Measurements from ENCODE around the gene ACVR1.
A peak's percentile ranks its signal among the peaks of the same experiment; 100 is the strongest.

Gene ACVR1

DNA sequence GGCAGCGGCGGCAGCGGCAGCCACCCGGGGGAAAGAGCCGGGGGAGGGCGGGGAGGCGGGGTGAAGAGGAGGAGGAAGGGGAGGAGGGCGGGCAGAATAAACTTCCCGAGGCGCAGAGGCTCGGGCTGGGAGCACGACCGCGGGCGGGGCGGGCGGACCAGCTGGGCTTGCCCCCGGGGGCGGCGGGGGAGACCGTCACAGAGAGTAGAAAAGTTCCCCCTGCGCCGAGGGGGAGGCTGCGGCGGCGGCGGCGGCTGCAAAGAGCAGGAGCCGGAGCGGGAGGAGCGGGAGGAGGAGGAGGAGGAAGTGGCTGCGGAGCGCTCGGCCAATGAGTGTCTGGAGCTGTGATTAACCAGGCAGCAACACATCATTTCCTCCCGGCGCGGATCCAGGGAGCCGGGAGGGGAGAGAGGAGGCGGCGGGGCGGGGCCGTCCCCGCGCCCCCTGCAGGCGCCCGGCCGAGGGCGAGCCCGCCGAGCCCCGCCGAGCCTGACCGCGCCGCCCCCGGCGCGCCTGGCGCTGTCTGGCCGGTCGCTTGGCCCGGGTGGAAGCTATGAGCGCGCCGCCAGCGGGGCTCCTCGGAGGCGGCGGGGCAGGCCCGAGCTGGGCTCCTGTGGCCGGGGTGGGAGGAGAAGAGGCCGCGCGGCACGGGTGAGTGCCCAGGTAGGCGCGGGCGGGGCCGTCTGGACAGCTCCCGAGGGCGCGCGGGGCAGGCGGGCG, at the start of gene ACVR1:
Gene ACVR1 (minus strand): TSS at position 265 of the 720 bp plus-strand sequence. CDS start 76,837 bp downstream, outside the sequence.
- in situ Hi-C loops (cut with HindIII; ENCODE audit: low pct_ligation_motif_present, low pct_unique_long_range_greater_than_20kb, low sequenced_read_pairs) = no loop called here
- peak; percentile 98 for DNase-seq

DNA sequence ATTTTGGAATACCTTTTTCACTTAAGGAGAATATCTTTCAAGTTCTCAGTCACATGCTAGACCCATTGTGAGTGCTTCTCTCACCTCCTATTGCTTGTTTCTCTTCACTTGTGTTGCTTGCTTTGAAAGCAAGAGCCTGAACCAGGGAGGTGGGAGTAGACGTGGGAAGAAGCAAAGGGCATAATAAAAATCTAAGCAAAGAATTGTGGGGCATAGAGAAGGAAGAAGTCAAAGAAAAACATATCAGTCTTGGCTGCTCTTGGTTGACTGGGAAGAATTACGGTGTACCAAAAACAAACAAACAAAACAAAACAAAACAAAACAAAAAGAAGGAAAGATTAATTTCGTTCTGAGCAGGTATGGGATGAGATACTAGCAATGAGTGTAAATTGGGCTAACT, 48.9 kb upstream of the ACVR1 start:
- no peak for DNase-seq
- in situ Hi-C loops (cut with HindIII; ENCODE audit: low pct_ligation_motif_present, low pct_unique_long_range_greater_than_20kb, low sequenced_read_pairs) = no loop called here

DNA sequence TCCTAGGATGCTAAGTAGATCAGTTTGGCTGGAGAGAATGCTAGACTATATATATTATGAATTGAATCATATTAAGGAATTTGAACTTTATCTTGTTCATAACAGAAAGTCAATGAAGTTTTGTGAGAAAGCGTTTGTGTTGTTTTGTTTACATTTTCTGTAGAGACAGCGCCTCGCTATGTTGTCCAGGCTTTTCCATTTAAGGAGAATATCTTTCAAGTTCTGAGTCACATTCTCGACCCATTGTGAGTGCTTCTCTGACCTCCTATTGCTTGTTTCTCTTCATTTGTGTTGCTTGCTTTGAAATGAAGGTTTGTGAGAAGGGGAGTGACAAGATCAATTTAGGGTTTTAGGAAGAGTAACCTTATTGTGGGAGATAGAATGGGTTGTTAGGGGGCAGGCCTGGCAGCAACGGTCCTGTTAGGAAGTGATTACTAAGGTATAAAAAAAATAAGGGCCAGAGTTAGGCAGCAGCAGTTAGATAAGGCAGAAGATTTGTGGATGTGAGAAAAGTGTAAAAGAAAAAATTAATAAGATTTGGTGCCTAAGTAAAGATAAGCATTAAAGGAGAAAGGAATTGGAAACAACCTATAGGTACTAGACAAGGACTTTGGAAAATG, 47.6 kb upstream of the ACVR1 start:
- DNase-seq = no peak
- in situ Hi-C loops (cut with HindIII; ENCODE audit: low pct_ligation_motif_present, low pct_unique_long_range_greater_than_20kb, low sequenced_read_pairs) = no loop called here

GRCh38 chr2:157922815-157923214, 46.7 kb upstream of the ACVR1 start:
- DNase-seq = no peak
- in situ Hi-C loops (cut with HindIII; ENCODE audit: low pct_ligation_motif_present, low pct_unique_long_range_greater_than_20kb, low sequenced_read_pairs) = no loop called here

DNA sequence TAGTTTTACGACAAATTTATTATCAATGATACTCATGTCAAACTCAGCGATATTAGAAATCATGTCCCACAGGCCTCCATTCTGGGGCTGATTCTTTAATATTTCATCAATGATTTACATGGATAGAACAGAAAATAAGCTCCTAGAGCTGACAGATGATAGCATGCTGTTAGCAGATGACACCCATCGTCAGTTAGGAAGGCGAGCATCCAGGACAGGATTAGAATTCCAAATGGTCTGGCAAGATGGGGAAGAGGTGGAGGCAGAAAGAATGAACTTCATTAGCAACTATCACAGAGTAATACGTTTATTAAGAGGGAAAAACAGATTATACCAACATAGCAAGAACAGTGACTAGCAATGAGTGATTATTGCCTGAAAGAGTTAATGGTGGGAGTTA, 46.2 kb upstream of the ACVR1 start:
- in situ Hi-C loops (cut with HindIII; ENCODE audit: low pct_ligation_motif_present, low pct_unique_long_range_greater_than_20kb, low sequenced_read_pairs) = no loop called here

GRCh38 chr2:157920736-157921135, 44.6 kb upstream of the ACVR1 start:
- DNase-seq = no peak
- in situ Hi-C loops (cut with HindIII; ENCODE audit: low pct_ligation_motif_present, low pct_unique_long_range_greater_than_20kb, low sequenced_read_pairs) = no loop called here

More for the DNA sequence above, 46.2 kb upstream of the ACVR1 start:
- no peak for DNase-seq

GRCh38 chr2:157919181-157919580, 43.1 kb upstream of the ACVR1 start:
- no peak for DNase-seq
- in situ Hi-C loops (cut with HindIII; ENCODE audit: low pct_ligation_motif_present, low pct_unique_long_range_greater_than_20kb, low sequenced_read_pairs) = no loop called here

- no peak for DNase-seq
- in situ Hi-C loops (cut with HindIII; ENCODE audit: low pct_ligation_motif_present, low pct_unique_long_range_greater_than_20kb, low sequenced_read_pairs) = no loop called here
These were observed 42.2 kb upstream of the ACVR1 start for GRCh38 chr2:157918319-157918718.

- in situ Hi-C loops (cut with HindIII; ENCODE audit: low pct_ligation_motif_present, low pct_unique_long_range_greater_than_20kb, low sequenced_read_pairs) = no loop called here
- no peak for DNase-seq
These were observed 35.6 kb upstream of the ACVR1 start for GRCh38 chr2:157911750-157912149.

DNA sequence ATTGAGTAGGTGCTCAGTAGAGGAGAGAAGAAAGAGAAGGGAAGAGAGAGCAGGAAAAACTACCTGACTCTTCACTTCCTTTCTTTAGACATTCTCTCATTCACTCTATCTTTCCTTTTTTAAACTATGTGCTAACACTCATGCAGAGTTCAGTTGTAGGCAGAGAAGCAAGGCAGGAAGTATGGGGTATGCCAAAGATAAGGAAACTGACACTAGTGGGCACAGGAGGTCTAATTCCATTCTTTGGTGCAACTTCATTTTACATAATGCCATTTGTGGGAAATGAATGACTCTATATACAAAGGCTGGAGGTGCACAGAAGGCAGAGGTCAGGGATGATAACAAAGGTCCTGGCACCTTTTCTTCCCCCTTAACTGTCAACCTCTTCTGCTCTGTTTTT, 35.1 kb upstream of the ACVR1 start:
- DNase-seq = no peak
- in situ Hi-C loops (cut with HindIII; ENCODE audit: low pct_ligation_motif_present, low pct_unique_long_range_greater_than_20kb, low sequenced_read_pairs) = no loop called here

DNA sequence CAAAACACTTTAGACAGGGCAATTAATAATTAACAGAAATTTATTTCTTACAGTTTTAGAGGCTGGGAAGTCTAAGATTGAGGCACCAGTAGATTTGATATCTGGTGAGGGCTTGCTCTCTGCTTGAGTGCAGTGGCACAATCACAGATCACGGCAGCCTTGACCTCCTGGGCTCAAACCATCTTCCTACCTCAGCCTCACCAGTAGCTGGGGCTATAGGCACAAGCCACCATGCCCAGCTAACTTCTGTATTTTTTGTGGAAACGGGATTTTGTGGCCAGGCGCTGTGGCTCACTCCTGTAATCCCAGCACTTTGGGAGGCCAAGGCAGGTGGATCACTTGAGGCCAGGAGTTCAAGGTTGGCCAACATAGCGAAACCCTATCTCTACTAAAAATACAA, 29.0 kb upstream of the ACVR1 start:
- no peak for DNase-seq
- in situ Hi-C loops (cut with HindIII; ENCODE audit: low pct_ligation_motif_present, low pct_unique_long_range_greater_than_20kb, low sequenced_read_pairs) = no loop called here

DNA sequence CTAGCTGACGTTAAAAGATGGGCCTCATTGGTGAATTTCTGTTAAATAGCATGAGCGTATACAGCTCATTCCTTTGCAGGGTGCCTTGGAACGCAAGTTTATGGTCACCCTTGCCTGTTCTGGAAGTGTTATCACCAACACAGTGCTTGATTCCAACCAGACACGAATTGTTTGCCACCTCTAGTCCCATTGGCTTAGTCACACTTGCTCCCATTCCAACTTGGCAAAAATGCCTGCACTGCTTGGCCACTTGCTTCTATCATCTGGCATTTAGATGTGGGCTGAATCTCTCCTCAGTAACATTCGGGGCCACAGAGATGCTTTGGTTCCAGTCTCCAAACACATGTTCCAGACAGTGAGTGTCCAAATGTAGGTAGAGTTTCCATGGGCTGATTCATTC, 27.5 kb upstream of the ACVR1 start:
- in situ Hi-C loops (cut with HindIII; ENCODE audit: low pct_ligation_motif_present, low pct_unique_long_range_greater_than_20kb, low sequenced_read_pairs) = no loop called here
- no peak for DNase-seq

- no peak for DNase-seq
- in situ Hi-C loops (cut with HindIII; ENCODE audit: low pct_ligation_motif_present, low pct_unique_long_range_greater_than_20kb, low sequenced_read_pairs) = no loop called here
These were observed 27.0 kb upstream of the ACVR1 start for GRCh38 chr2:157903151-157903550.

DNA sequence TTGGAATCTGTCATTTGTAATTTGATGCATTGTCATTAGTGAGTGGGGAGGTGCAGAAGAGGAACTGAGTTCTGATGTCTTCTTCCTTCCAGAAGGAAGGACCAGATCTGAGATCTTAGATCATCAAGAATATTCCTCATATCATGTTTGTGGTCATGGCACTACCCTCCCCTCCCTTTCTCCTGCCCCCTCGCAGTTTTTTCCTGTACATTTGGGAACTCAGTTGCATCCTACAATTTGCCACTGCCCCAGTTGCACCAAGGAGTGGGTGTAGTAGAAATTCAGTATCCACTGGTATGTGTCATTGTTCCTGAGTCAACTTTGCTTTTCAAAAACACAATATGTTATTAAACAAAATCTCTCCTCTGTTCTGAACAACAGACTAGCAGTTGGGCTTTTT, 26.6 kb upstream of the ACVR1 start:
- in situ Hi-C loops (cut with HindIII; ENCODE audit: low pct_ligation_motif_present, low pct_unique_long_range_greater_than_20kb, low sequenced_read_pairs) = no loop called here
- no peak for DNase-seq

DNA sequence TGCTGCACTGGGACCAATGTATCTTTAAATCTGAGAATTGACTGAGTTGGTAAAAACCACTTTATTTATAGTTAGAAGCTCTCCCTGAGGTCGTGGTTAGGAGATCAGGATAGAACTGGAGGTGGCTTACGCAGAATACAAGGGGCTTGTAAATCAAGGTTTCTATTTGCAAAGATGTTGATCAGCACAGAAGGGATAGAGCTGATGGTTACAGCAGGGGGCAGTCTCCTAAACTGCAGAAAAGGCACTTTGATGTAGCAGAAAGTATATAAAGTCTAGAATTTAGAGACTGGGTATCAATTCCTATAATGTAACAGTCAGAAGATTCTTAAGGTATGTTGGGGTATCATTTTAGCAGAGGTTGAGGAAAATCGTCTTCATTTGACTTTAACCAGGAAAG, 25.2 kb upstream of the ACVR1 start:
- in situ Hi-C loops (cut with HindIII; ENCODE audit: low pct_ligation_motif_present, low pct_unique_long_range_greater_than_20kb, low sequenced_read_pairs) = no loop called here
- no peak for DNase-seq

DNA sequence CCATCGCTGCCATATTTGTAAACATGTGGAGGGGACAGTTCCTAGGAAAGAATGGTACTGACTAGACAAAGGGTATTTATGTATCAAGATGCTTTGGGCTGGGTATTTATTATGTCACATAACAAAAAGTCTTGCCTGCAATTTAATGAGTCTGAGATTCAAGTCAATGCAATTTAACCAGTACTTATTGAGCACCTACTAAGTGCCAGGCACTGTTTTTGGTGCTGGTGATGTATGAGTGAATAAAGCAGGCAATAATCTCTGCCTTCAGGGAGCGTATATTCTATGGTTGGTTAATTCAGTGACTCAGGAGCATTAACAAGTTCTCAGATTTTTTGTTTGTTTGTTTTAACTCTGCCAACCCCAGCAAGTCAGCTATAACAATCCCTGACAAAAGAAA, 24.6 kb upstream of the ACVR1 start:
- no peak for DNase-seq
- in situ Hi-C loops (cut with HindIII; ENCODE audit: low pct_ligation_motif_present, low pct_unique_long_range_greater_than_20kb, low sequenced_read_pairs) = no loop called here

- in situ Hi-C loops (cut with HindIII; ENCODE audit: low pct_ligation_motif_present, low pct_unique_long_range_greater_than_20kb, low sequenced_read_pairs) = no loop called here
These were observed 24.1 kb upstream of the ACVR1 start for GRCh38 chr2:157900203-157900602.

GRCh38 chr2:157899125-157899839, 23.2 kb upstream of the ACVR1 start:
- DNase-seq = no peak
- in situ Hi-C loops (cut with HindIII; ENCODE audit: low pct_ligation_motif_present, low pct_unique_long_range_greater_than_20kb, low sequenced_read_pairs) = no loop called here

More at GRCh38 chr2:157900203-157900602, 24.1 kb upstream of the ACVR1 start:
- no peak for DNase-seq

- in situ Hi-C loops (cut with HindIII; ENCODE audit: low pct_ligation_motif_present, low pct_unique_long_range_greater_than_20kb, low sequenced_read_pairs) = no loop called here
- peak; percentile 58 for DNase-seq
These were observed 22.5 kb upstream of the ACVR1 start for GRCh38 chr2:157898591-157898996.
